Ishikawa (cell line): Measurements from ENCODE around the gene CDC20.

Experiments used
- CEBPB ChIP-seq: IDR thresholded peaks from 2 replicates; pipeline ENCODE4 v1.6.1; 2012
- CREB1 ChIP-seq: IDR thresholded peaks from 2 replicates; pipeline ENCODE4 v1.6.1; 2012; ENCODE audit warnings: low read depth
- EGR1 ChIP-seq: IDR thresholded peaks from 2 replicates; pipeline ENCODE4 v1.6.1; 2012
- EP300 ChIP-seq: IDR thresholded peaks from 2 replicates; pipeline ENCODE4 v1.6.1; 2012; ENCODE audit warnings: borderline replicate concordance
- FOXM1 ChIP-seq: IDR thresholded peaks from 2 replicates; pipeline ENCODE4 v1.6.1; 2012; ENCODE audit warnings: low read depth, borderline replicate concordance
- MAX ChIP-seq: IDR thresholded peaks from 2 replicates; pipeline ENCODE4 v1.6.1; 2012
- NFIC ChIP-seq: IDR thresholded peaks from 2 replicates; pipeline ENCODE4 v1.6.1; 2012
- RAD21 ChIP-seq: IDR thresholded peaks from 2 replicates; pipeline ENCODE4 v1.6.1; 2012; ENCODE audit warnings: low read depth
- REST ChIP-seq: IDR thresholded peaks from 2 replicates; pipeline ENCODE4 v1.6.1; 2012; ENCODE audit warnings: low read depth, mild to moderate bottlenecking
- TAF1 ChIP-seq: IDR thresholded peaks from 2 replicates; pipeline ENCODE4 v1.6.1; 2012; ENCODE audit warnings: low read depth, mild to moderate bottlenecking
- TCF12 ChIP-seq: IDR thresholded peaks from 2 replicates; pipeline ENCODE4 v1.6.1; 2012; ENCODE audit warnings: low read depth
- TEAD4 ChIP-seq: IDR thresholded peaks from 2 replicates; pipeline ENCODE4 v1.6.1; 2012
- USF1 ChIP-seq: IDR thresholded peaks from 2 replicates; pipeline ENCODE4 v1.6.1; 2012
- YY1 ChIP-seq: IDR thresholded peaks from 2 replicates; pipeline ENCODE4 v1.6.1; 2012; ENCODE audit warnings: low read depth
- ZBTB7A ChIP-seq: IDR thresholded peaks from 2 replicates; pipeline ENCODE4 v1.6.1; 2012; ENCODE audit warnings: low read depth

CDC20 gene

GRCh38 chr1:43348343-43348808 is 10.4 kb upstream of the CDC20 start:
- TF ChIP-seq RAD21 (no peak), TCF12 (no peak), FOXM1 (no peak), MAX (no peak), NFIC (no peak), REST (no peak), TAF1 (no peak)

GRCh38 chr1:43348809-43349593 is 9.8 kb upstream of the CDC20 start:
- peak; percentile 87 for TF ChIP-seq MAX
- peak; percentile 17; the same call in 1 of the 2 replicates for TF ChIP-seq USF1
- TF ChIP-seq EP300: no peak
- peak; percentile 76 for TF ChIP-seq EGR1
- no peak for TF ChIP-seq FOXM1
- peak; percentile 49 for TF ChIP-seq TAF1
- TF ChIP-seq TCF12: no peak
- peak; percentile 39 for TF ChIP-seq YY1
- 0 out of 2 replicates have a peak, but pooled peaks have one; percentile 21 for TF ChIP-seq TEAD4
- peak; percentile 60 for TF ChIP-seq CREB1

- TF ChIP-seq EP300: no peak
- no peak for TF ChIP-seq TAF1
- no peak for TF ChIP-seq MAX
- no peak for TF ChIP-seq CREB1
- no peak for TF ChIP-seq NFIC
- TF ChIP-seq CEBPB: no peak
- TF ChIP-seq FOXM1: no peak
- no peak for TF ChIP-seq EGR1
- no peak for TF ChIP-seq TEAD4
These were observed 9.0 kb upstream of the CDC20 start for GRCh38 chr1:43349594-43350306.

GRCh38 chr1:43350976-43351375 is 7.8 kb upstream of the CDC20 start:
- TF ChIP-seq FOXM1: no peak
- no peak for TF ChIP-seq MAX
- no peak for TF ChIP-seq TEAD4
- TF ChIP-seq TAF1: no peak
- TF ChIP-seq EP300: no peak
- no peak for TF ChIP-seq YY1
- no peak for TF ChIP-seq CEBPB
- TF ChIP-seq NFIC: no peak
- TF ChIP-seq REST: no peak
- TF ChIP-seq TCF12: no peak
- no peak for TF ChIP-seq ZBTB7A
- TF ChIP-seq EGR1: no peak
- TF ChIP-seq RAD21: no peak
- TF ChIP-seq CREB1: no peak

- TF ChIP-seq REST (no peak), RAD21 (no peak), USF1 (no peak), EGR1 (no peak), ZBTB7A (no peak), FOXM1 (no peak), EP300 (no peak), YY1 (no peak), TEAD4 (no peak), TAF1 (no peak), CEBPB (no peak), MAX (no peak), CREB1 (no peak), NFIC (no peak), TCF12 (no peak)
These were observed 7.1 kb upstream of the CDC20 start for GRCh38 chr1:43351421-43352350.
